LoVo (cell line): ENCODE measurements around the gene ZNF18.
"Not testable (repeated sequence)": the region's sequence is repeated elsewhere in the genome, so short reads cannot be mapped to it uniquely, and the experiment has no call there.

Source experiments
- DNase-seq: peaks from one replicate; pipeline ENCODE4 v3.0.0-alpha.2; 2016; ENCODE audit warnings: low spot score

ZNF18 gene

DNA sequence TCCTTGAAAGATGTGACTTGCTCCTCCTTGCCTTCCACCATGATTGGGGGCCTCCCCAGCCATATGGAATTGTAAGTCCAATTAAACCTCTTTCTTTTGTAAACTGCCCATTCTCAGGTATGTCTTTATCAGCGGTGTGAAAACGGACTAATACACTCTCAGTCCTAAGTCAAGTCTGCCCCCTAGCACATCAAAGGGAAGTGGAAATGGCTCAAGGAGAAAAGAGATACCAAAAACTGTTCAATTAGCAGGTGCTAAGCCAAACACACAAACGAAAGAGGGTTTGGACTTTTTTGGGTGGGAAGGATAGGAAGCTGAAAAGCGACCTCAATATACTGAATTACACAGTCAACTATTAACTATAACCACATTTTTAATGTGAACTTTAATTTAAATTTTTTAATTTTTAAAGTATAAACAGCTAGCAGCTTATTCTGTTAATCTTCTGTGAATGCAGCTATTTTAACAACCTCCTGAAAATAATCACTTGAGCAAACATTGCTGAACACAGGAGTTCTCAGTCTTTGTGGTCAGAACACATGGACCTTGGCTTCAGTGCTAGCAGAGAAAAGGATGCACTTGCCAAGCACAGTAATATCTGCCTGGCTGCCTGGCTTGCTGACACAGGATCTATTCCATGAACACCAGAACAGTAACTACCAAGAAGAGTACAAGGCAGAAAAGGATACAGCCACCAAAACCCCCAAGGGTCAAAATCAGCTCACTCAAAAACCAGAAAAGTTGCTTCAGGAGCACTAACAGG, 10.9 kb downstream of the ZNF18 start:
- DNase-seq, result no peak

DNA sequence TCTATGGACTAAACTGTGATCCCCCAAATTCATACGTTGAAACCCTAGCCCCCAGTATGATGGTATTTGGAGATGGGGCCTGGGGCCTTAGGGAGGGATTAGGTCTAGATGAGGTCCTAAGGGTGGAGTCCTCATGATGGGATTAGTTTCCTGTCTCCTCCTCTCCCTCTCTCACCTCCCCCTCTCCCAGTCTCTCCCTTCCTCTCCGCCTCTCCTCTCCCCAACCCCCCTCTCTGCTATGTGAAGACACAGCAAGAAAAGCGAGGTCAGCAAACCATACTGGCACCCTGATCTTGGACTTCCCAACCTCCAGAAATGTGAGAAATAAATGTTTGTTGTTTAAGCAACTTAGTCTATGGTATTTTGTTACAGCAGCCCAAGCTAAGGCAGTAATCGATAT, 15.4 kb downstream of the ZNF18 start:
- DNase-seq, result no peak

DNA sequence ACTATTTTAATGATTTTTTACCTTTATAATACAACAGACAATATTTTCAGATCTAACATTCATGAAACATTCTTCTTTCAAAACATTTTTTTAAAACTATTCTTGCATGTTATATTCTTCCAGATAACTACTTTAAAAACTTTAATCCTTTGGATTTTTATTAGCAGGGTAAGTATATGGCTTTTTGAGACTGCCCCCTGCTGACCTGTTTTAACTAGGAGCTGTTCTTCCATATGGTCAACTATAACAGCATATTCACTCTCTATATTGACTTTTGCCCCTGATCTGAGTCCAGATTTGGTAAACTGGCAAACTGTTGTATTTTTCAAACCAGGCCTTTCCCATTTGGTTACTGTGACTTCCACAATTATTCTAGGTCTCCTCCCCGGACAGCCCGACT, 16.5 kb downstream of the ZNF18 start:
- DNase-seq, result no peak

DNA sequence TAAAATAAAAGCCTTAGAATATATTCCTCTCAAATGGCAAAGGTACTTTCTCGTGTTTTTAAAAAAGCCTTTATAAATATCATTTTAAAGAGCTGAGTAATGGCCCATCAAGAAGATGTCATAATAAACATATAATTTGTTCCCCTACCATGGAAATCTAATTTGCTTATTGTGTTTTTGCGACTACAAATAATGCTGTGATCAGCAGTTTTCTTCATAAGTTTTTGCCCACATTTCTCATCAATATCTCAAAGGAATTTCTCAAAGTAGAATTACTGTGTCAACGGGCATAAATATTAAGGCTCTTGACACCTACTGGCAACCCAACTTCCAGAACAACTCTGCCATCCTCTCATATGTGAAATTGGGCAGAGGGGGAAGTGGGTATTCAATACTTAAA, 17.5 kb downstream of the ZNF18 start:
- no peak for DNase-seq

DNA sequence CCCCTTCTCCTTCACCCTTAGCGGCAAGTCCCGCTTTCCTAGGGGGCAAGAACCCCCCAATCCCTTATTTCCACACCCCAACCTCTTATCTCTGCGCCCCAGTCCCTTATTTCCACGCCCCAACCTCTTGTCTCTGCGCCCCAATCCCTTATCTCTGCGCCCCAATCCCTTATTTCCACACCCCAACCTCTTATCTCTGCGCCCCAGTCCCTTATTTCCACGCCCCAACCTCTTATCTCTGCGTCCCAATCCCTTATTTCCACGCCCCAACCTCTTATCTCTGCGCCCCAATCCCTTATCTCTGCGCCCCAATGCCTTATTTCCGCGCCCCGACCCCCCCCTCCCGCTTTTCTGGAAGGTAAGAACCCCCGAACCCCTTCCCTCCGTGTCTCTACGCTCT, 24.5 kb downstream of the ZNF18 start:
- not testable (repeated sequence) for DNase-seq

- DNase-seq, result no peak
These were observed 27.7 kb downstream of the ZNF18 start for GRCh38 chr17:11969565-11969964.

GRCh38 chr17:11954936-11955335, 42.3 kb downstream of the ZNF18 start:
- DNase-seq, result no peak

GRCh38 chr17:11953924-11954323, 43.4 kb downstream of the ZNF18 start:
- DNase-seq, result no peak

DNA sequence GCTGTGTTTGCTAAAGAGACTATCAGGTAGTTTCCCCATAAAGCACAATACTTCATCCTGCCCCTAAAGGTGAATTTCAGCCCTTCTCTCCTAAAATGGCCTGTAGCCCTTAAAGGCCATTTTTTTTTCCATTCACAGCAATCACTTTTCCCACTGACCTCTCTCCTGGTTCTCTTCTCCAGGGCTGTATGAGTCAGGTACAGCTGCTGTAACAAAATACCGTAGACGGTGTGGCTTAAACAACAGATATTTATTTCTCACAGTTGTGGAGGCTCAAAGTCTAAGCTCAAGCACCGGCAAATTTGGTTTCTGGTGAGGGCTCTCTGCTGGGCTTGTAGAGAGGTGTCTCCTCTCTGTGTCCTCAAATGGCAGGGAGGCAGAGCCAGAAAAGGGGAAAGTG, 44.7 kb downstream of the ZNF18 start:
- DNase-seq, result no peak

DNA sequence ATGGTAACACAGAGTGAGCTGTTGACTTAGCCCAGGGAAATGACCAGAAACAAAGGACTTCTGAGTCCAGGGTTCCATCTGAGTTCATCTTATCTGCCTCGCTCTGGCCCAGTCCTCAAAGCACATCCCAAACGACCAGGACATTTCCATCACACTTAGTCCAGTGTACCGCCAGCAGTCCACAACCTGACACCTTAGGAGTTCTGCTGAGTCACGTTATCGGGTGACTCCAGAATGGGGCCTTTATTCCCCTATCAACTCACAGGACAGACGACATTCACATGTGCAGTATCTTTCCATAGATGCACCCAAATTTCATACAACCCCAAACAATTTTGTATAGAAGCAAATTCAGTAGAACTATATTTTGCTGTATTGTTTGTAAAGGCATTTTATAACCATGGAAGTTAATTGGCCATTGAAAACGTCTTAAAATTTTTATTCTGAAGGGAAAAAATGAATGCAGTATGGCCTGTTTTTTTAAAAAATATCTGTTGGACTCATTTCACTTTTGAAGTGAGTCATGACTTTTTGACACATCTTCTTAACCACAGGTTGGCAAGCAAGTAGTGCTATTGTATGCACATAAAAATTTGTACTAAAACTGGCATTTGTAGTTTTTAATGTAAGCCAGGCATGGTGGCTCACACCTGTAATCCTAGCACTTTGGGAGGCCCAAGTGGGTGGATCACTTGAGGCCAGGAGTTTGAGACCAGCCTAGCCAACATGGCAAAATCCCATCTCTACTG, 46.3 kb downstream of the ZNF18 start:
- no peak for DNase-seq

DNA sequence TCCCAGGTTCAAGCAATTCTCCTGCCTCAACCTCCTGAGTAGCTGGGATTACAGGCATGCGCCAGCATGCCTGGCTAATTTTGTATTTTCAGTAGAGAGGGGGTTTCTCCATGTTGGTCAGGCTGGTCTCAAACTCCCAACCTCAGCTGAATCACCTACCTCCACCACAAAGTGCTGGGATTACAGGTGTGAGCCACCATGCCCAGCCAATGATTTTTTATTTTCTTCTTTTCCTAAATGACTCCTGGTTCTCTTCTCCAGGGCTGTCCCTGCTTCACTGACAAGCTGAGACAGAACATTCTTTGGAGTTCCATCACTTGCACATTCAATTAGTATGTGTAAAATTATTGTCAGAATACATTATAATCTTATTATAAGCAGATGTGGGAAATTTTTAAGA, 47.7 kb downstream of the ZNF18 start:
- not testable (repeated sequence) for DNase-seq

GRCh38 chr17:11948789-11949188, 48.5 kb downstream of the ZNF18 start:
- DNase-seq, result no peak

- no peak for DNase-seq
These were observed 52.7 kb downstream of the ZNF18 start for GRCh38 chr17:11944587-11944986.

DNA sequence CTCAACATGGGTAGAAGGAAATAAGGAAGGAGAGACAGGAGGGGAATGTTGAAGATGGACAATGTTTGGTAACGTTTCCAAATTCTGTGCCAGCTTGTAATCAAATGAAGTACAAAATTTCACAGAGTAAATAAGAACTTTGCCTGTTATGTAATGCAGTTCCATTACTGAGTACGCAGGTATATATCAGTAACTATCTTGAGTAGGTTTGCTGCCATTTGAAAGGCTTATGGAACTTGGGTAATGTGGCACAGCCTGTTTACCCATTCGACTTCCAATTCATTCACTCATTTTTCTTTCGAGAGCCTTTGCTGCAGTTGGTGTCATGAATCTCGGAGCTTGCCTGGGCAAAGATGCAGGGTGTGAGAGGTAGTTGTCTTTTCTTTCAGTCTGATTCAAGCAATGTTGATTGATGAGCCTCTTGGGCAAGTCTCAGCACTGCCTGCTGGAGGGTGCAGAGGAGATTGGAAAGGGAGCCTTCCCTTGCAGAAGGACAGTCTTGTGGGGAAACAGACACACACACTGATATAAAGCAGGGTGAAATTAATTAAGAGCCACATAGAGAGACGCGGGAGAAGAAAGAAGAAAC, 53.4 kb downstream of the ZNF18 start:
- DNase-seq, result no peak

DNA sequence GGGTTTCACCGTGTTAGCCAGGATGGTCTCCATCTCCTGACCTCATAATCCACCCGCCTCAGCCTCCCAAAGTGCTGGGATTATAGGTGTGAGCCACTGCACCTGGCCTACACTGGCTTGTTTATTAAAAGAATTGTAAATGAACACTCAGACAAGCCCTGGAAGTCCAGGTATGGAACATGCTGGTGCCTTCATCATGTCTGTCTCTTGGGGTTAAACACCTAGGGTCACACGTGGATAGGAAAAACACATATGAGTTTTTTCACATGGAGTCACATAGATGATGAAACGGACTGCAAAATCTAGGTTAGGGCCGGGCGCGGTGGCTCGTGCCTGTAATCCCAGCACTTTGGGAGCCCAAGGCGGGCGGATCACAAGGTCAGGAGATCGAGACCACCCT, 54.2 kb downstream of the ZNF18 start:
- DNase-seq, result not testable (repeated sequence)

GRCh38 chr17:11940904-11941303, 56.4 kb downstream of the ZNF18 start:
- no peak for DNase-seq

DNA sequence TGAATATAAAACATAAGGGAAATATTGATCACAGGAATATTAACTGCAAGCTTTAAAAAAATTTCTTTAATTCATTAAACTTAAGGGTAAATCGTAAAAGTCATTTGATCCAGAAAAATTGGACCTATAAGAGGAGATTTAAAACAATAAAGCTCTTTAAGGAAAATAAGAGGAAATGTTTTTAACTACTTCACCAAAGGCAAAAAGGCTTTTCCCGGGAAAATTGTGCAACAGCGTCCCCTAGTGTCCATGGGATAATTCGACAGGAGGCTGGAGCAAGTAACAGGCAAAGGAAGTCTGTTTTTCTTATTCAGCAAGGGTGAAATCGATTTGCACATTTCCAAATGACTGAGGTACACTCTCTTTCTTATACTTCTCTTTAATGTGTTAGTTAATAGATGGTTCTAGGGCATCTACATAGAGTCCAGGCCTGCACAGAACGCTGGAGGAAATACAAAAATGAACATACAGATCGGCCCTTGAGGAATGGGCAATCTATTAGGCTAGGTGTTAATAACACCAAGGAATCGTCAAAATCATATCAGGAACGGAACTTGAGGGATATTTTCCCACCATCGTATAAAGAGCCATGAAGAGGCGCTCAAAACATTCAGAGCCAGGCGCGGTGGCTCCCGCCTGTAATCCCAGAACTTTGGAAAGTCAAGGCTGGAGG, 61.4 kb downstream of the ZNF18 start:
- DNase-seq, result peak; percentile 52

- DNase-seq, result no peak
These were observed 64.9 kb downstream of the ZNF18 start for GRCh38 chr17:11932337-11932898.

DNA sequence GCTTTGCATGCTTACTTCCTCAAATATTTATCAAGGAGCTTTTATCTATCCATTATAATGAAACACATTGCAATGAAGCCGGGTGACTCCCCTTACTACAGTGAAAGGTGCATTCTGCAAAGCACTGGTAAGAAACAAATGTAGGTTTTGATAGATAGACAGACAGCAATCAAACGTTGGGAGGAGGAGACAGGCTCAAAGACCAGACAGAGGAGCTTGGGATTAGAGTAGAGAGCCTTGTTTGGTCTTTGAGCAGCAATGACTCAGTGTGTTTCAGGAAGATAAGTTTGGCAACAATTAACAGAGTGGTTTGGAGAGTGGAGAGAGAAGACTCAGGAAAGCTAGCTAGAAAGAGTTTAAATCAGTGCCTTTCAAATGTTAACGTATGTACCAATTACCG, 68.8 kb downstream of the ZNF18 start:
- DNase-seq, result no peak
